K562 (cell line): ENCODE results near the gene KDM2B. TPM values are rescaled to one million over a fixed set of nuclear protein-coding genes. Genes with fewer than 3 reads are reported as not detected.

Experiments
- ERF ChIP-seq: fragments of 450-650 bp; formaldehyde crosslinking; IDR thresholded peaks from 2 replicates; pipeline ENCODE4 v1.4.0; 2020; ENCODE audit warnings: mild to moderate bottlenecking, mixed read lengths
- GATAD2A ChIP-seq: fragments of 450-650 bp; IDR thresholded peaks from 2 replicates; pipeline ENCODE4 v1.6.1; 2017
- NBN ChIP-seq: fragments of 450-650 bp; IDR thresholded peaks from 2 replicates; pipeline ENCODE4 v1.6.1; 2016; ENCODE audit warnings: low read depth, mild to moderate bottlenecking
- PPARD ChIP-seq: fragments of 250-450 bp; sonication (Bioruptor Pico); IDR thresholded peaks from 2 replicates; pipeline ENCODE4 v1.8.0; 2022; ENCODE audit warnings: inconsistent platforms, mild to moderate bottlenecking, moderate library complexity
- ZNF263 ChIP-seq: sonication (generic); formaldehyde crosslinking; IDR thresholded peaks from 2 replicates; pipeline ENCODE4 v1.8.0; 2022; ENCODE audit warnings: mild to moderate bottlenecking, missing genetic modification reagents, borderline replicate concordance
- polyA plus RNA-seq, 8 experiments: library from polyadenylated mRNA; depleted of rRNA in 4 of 8; stranded (reverse) in 5 of 8; unstranded in 3 of 8; fragments of >200 nt; fragmentation: Nextera tagmentation in 2 of 8; fragmentation: Illumina TruSeq in 1 of 8; extraction: Ambion mirVana in 2 of 8; extraction: Trizol in 1 of 8; gene quantifications; 2 replicates each; pipeline versions ENCODE4 v1.2.1 to v1.2.3, GENCODE V29; 2011 to 2014; ENCODE audit warnings: inconsistent platforms in 1 of 8, missing spikeins in 1 of 8
- total RNA-seq, 7 experiments: library from RNA; depleted of rRNA in 6 of 7; stranded (reverse); fragments of >200 nt in 6 of 7; fragmentation: Illumina TruSeq in 2 of 7; extraction: Trizol in 2 of 7; gene quantifications; 2 replicates each; pipeline versions ENCODE4 v1.2.1 to v1.2.3, GENCODE V29; 2011 to 2021; ENCODE audit warnings: low replicate concordance in 1 of 7
- TF ChIP-seq, protein P1 (sequence below): fragments of 200-800 bp; sonication (Bioruptor generic); IDR thresholded peaks from 2 replicates; pipeline ENCODE4 v1.6.1; 2016; ENCODE audit warnings: missing genetic modification characterization, missing compliant biosample characterization
- TF ChIP-seq, protein P2 (sequence below): sonication (generic); formaldehyde crosslinking; IDR thresholded peaks from 2 replicates; pipeline ENCODE4 v1.8.1; 2023; ENCODE audit warnings: mild to moderate bottlenecking, missing genetic modification reagents
- TF ChIP-seq, protein P3 (sequence below): fragments of 250-450 bp; sonication (Bioruptor Pico); IDR thresholded peaks from 2 replicates; pipeline ENCODE4 v1.8.0; 2021; ENCODE audit warnings: moderate library complexity, mild to moderate bottlenecking, inconsistent platforms
- TF ChIP-seq, protein P4 (sequence below): fragments of 450-650 bp; formaldehyde crosslinking; IDR thresholded peaks from 2 replicates; pipeline ENCODE4 v1.4.0; 2020; ENCODE audit warnings: mild to moderate bottlenecking, moderate library complexity

The KDM2B gene
- total and polyA plus RNA-seq, 9 of the 15 experiments (the other 6 are each of a cell fraction or from before 2014, with no cell fraction given): 7.4 to 50.5 (median 22.5) TPM

DNA sequence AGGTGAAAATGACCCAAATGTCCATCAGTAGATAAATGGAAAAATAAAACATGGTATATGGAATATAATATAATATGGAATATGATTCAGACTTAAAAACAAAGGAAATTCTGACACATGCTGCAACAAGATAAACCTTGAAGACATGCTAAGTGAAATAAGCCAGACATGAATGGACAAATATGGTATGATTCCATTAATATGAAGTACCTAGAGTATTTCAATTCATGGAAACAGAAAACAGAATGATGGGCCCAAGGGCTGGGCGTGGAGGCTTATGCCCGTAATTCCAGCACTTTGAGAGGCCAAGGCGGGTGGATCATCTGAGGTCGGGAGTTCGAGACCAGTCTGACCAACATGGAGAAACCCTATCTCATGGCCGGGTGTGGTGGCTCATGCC is 22.8 kb upstream of the KDM2B start (continued):
- TF ChIP-seq, protein P1, sequence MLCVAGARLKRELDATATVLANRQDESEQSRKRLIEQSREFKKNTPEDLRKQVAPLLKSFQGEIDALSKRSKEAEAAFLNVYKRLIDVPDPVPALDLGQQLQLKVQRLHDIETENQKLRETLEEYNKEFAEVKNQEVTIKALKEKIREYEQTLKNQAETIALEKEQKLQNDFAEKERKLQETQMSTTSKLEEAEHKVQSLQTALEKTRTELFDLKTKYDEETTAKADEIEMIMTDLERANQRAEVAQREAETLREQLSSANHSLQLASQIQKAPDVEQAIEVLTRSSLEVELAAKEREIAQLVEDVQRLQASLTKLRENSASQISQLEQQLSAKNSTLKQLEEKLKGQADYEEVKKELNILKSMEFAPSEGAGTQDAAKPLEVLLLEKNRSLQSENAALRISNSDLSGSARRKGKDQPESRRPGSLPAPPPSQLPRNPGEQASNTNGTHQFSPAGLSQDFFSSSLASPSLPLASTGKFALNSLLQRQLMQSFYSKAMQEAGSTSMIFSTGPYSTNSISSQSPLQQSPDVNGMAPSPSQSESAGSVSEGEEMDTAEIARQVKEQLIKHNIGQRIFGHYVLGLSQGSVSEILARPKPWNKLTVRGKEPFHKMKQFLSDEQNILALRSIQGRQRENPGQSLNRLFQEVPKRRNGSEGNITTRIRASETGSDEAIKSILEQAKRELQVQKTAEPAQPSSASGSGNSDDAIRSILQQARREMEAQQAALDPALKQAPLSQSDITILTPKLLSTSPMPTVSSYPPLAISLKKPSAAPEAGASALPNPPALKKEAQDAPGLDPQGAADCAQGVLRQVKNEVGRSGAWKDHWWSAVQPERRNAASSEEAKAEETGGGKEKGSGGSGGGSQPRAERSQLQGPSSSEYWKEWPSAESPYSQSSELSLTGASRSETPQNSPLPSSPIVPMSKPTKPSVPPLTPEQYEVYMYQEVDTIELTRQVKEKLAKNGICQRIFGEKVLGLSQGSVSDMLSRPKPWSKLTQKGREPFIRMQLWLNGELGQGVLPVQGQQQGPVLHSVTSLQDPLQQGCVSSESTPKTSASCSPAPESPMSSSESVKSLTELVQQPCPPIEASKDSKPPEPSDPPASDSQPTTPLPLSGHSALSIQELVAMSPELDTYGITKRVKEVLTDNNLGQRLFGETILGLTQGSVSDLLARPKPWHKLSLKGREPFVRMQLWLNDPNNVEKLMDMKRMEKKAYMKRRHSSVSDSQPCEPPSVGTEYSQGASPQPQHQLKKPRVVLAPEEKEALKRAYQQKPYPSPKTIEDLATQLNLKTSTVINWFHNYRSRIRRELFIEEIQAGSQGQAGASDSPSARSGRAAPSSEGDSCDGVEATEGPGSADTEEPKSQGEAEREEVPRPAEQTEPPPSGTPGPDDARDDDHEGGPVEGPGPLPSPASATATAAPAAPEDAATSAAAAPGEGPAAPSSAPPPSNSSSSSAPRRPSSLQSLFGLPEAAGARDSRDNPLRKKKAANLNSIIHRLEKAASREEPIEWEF: no peak
- no peak for TF ChIP-seq ZNF263
- no peak for TF ChIP-seq NBN
- TF ChIP-seq, protein P2, sequence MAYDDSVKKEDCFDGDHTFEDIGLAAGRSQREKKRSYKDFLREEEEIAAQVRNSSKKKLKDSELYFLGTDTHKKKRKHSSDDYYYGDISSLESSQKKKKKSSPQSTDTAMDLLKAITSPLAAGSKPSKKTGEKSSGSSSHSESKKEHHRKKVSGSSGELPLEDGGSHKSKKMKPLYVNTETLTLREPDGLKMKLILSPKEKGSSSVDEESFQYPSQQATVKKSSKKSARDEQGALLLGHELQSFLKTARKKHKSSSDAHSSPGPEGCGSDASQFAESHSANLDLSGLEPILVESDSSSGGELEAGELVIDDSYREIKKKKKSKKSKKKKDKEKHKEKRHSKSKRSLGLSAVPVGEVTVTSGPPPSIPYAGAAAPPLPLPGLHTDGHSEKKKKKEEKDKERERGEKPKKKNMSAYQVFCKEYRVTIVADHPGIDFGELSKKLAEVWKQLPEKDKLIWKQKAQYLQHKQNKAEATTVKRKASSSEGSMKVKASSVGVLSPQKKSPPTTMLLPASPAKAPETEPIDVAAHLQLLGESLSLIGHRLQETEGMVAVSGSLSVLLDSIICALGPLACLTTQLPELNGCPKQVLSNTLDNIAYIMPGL (CRISPR knock-in tag): no peak
- no peak for TF ChIP-seq GATAD2A
- TF ChIP-seq, protein P3, sequence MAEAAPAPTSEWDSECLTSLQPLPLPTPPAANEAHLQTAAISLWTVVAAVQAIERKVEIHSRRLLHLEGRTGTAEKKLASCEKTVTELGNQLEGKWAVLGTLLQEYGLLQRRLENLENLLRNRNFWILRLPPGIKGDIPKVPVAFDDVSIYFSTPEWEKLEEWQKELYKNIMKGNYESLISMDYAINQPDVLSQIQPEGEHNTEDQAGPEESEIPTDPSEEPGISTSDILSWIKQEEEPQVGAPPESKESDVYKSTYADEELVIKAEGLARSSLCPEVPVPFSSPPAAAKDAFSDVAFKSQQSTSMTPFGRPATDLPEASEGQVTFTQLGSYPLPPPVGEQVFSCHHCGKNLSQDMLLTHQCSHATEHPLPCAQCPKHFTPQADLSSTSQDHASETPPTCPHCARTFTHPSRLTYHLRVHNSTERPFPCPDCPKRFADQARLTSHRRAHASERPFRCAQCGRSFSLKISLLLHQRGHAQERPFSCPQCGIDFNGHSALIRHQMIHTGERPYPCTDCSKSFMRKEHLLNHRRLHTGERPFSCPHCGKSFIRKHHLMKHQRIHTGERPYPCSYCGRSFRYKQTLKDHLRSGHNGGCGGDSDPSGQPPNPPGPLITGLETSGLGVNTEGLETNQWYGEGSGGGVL (CRISPR knock-in tag): no peak
- TF ChIP-seq, protein P4, sequence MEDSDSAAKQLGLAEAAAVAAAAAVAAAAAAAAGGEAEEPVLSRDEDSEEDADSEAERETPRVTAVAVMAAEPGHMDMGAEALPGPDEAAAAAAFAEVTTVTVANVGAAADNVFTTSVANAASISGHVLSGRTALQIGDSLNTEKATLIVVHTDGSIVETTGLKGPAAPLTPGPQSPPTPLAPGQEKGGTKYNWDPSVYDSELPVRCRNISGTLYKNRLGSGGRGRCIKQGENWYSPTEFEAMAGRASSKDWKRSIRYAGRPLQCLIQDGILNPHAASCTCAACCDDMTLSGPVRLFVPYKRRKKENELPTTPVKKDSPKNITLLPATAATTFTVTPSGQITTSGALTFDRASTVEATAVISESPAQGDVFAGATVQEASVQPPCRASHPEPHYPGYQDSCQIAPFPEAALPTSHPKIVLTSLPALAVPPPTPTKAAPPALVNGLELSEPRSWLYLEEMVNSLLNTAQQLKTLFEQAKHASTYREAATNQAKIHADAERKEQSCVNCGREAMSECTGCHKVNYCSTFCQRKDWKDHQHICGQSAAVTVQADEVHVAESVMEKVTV: no peak
- TF ChIP-seq ERF (CRISPR knock-in tag): no peak
- TF ChIP-seq PPARD (CRISPR knock-in tag): no peak
